Measurements from ENCODE around the gene RCAN2. TPM values are rescaled to one million over a fixed set of nuclear protein-coding genes. Genes with fewer than 3 reads are reported as not detected.

The RCAN2 gene
- total RNA-seq, 4 donors from 2014 or later, result 46.9 to 289 (median 171) TPM

DNA sequence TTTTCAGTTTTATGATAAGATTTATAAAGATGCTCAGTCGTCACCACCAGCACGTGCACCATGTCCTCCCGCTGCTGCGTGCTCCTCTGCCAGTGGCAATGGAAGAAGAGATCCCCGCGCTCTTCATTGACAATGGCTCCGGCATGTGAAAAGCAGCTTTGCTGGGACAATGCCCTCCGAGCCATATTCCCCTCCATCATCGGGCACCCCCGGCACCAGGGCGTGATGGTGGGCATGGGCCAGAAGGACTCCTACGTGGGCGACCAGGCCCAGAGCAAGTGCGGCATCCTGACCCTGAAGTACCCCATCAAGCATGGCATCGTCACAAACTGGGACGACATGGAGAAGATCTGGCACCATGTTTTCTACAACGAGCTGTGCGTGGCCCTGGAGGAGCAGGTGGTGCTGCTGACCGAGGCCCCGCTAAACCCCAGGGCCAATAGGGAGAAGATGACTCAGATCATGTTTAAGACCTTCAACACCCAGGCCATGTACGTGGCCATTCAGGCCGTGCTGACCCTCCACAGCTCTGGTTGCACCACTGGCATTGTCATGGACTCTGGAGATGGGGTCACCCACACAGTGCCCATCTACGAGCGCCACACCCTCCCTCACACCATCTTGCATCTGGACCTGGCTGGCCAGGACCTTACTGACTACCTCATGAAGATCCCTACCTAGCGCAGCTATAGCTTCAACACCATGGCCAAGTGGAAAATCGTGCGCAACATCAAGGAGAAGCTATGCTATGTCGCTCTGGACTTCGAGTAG, 286.2 kb downstream of the RCAN2 start:
- no peak for ATAC-seq
- no peak overlapping the region for H3K4me3 ChIP-seq
- no peaks in the 10 kb centered on the region for H3K36me3 ChIP-seq
- no peaks in the 10 kb centered on the region for H3K9me3 ChIP-seq
- no peaks in the 10 kb centered on the region for H3K4me1 ChIP-seq
- TF ChIP-seq POLR2A (IDR thresholded peaks at IDR 0.05) (no peak), POLR2AphosphoS5 (IDR thresholded peaks at IDR 0.05) (no peak), EP300 (IDR thresholded peaks at IDR 0.05) (no peak)
- TF ChIP-seq, protein P1, sequence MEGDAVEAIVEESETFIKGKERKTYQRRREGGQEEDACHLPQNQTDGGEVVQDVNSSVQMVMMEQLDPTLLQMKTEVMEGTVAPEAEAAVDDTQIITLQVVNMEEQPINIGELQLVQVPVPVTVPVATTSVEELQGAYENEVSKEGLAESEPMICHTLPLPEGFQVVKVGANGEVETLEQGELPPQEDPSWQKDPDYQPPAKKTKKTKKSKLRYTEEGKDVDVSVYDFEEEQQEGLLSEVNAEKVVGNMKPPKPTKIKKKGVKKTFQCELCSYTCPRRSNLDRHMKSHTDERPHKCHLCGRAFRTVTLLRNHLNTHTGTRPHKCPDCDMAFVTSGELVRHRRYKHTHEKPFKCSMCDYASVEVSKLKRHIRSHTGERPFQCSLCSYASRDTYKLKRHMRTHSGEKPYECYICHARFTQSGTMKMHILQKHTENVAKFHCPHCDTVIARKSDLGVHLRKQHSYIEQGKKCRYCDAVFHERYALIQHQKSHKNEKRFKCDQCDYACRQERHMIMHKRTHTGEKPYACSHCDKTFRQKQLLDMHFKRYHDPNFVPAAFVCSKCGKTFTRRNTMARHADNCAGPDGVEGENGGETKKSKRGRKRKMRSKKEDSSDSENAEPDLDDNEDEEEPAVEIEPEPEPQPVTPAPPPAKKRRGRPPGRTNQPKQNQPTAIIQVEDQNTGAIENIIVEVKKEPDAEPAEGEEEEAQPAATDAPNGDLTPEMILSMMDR (IDR thresholded peaks at IDR 0.05), result no peak
- H3K27me3 ChIP-seq, result no peaks in the 10 kb centered on the region
- H3K27ac ChIP-seq, result no peak overlapping the region
- WGBS, 2 donors (ENCODE audit: low coverage in 1 of 2), result 93 to 96% methylated on average over 4 to 11 of the region's 29 CpGs

DNA sequence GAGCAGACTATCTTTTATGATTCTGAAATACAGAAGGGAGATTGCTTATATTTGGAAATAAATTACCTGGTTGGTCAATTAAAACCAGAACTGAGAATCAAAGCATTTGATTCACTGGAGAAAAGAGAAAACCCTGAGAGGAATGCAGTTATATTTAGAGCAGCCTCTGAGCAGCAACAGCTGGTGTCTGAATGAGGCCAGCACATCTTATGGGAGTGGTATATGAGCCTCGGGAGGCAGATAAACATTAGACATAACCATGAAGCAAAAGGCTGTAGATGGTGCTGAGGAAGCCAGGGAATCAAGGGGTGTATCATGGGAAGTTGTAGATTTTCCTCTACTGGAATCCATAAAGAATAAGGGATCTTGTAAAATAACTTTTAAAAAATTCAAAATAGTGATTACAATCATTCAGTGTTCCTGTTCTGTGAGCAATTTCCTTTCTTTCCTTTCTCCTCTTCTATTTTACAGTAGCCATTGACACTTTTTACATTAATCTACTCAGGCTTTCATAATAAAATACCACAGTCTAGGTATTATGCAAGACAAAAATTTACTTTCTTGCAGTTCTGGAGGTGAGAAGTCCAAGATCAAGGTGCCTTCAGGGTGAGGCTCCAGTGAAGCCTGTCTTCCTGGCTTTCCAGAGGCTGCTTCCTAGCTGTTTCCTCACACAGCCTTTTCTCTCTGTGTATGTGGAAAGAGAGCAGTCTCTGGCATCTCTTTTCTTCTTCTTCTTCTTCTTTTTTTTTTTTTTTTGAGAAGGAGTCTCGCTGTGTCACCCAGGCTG, 287.7 kb downstream of the RCAN2 start:
- no peak for ATAC-seq
- Histone ChIP-seq H3K27ac (no peak overlapping the region), H3K4me3 (no peak overlapping the region), H3K4me1 (no peaks in the 10 kb centered on the region), H3K36me3 (no peaks in the 10 kb centered on the region), H3K9me3 (no peaks in the 10 kb centered on the region), H3K27me3 (no peaks in the 10 kb centered on the region)
- WGBS, 2 donors (ENCODE audit: low coverage in 1 of 2), result 10 to 14% methylated on average over 1 of the region's 2 CpGs
- TF ChIP-seq POLR2AphosphoS5 (IDR thresholded peaks at IDR 0.05), result no peak
- no peak for TF ChIP-seq POLR2A (IDR thresholded peaks at IDR 0.05)
- no peak for TF ChIP-seq EP300 (IDR thresholded peaks at IDR 0.05)
- TF ChIP-seq, protein P1 (IDR thresholded peaks at IDR 0.05), result no peak

DNA sequence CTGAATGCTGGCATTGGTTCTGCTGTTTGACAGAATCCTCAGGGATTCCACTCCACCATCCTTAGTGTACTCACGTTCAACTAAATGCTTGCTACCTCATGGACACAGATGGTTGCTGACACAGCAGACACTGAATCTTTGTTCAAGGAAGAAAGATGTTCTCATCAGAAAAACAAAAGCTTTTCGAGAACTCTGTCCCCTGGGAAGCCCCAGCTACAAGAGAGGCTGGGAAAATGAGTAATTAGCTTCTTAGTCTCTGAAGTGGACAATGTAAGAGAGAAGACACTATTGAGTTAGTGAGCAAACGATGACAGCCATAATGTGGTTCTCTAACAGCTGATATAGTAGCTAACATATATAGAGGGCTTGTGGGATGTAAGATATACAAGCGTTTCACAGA, 289.5 kb downstream of the RCAN2 start:
- no peak overlapping the region for H3K4me3 ChIP-seq
- H3K27ac ChIP-seq, result no peak overlapping the region
- H3K4me1 ChIP-seq, result no peaks in the 10 kb centered on the region
- no peaks in the 10 kb centered on the region for H3K27me3 ChIP-seq
- TF ChIP-seq POLR2AphosphoS5 (IDR thresholded peaks at IDR 0.05), result no peak
- no peak for TF ChIP-seq POLR2A (IDR thresholded peaks at IDR 0.05)
- H3K9me3 ChIP-seq, result no peaks in the 10 kb centered on the region
- WGBS, 2 donors (ENCODE audit: low coverage in 1 of 2), result 80 to 86% methylated on average over 3 to 4 of the region's 4 CpGs
- no peak for ATAC-seq
- H3K36me3 ChIP-seq, result no peaks in the 10 kb centered on the region

DNA sequence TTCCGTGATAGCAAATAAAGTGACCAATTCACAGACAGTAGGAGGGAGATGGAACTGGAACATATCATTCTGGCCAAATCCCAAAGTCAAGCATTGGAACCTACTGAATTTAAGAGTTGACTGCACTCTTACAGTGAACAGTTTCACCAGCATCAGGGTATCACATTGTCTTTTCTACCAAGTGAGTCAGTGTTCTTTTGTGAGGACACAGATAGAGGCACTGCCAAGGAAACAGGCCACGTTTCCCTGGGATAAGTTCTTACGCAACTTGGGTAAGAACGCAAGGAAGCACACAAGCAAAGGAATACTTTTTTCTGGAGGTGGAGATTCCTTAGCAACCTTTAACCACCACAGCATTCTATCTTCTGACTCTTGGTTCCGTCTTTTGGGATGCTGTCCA, 291.9 kb downstream of the RCAN2 start:
- no peaks in the 10 kb centered on the region for H3K27me3 ChIP-seq
- TF ChIP-seq POLR2A (IDR thresholded peaks at IDR 0.05), result no peak
- no peak for TF ChIP-seq POLR2AphosphoS5 (IDR thresholded peaks at IDR 0.05)
- TF ChIP-seq EP300 (IDR thresholded peaks at IDR 0.05), result no peak
- TF ChIP-seq, protein P1 (IDR thresholded peaks at IDR 0.05), result no peak
- H3K36me3 ChIP-seq, result no peaks in the 10 kb centered on the region
- no peak overlapping the region for H3K27ac ChIP-seq
- no peak for ATAC-seq
- H3K4me3 ChIP-seq, result no peak overlapping the region
- no peaks in the 10 kb centered on the region for H3K4me1 ChIP-seq
- H3K9me3 ChIP-seq, result no peaks in the 10 kb centered on the region
- WGBS, 2 donors (ENCODE audit: low coverage in 1 of 2), result 69 to 92% methylated on average over 5 of the region's 5 CpGs

DNA sequence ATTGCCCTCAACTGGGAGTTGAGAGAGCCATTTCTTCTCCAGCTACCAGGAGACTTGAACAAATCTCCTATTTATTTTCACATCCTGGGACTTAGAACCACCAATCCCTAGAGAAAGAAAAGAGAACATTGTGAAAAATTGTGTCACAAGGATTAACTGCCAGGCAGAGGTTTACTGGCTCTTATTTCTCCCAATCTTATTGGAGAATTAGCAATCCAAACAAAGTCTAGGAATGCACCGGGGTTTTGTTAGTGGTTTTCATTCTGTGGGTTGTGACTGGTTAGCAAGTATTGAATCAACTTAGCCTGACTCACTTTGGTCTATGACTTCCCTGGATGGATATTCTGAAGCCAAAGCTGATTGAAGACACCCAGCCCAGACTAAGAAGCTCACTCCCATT, 299.3 kb downstream of the RCAN2 start:
- 58 to 63% methylated on average over 1 of the region's 1 CpG for WGBS, 2 donors (ENCODE audit: low coverage in 1 of 2)
- no peaks in the 10 kb centered on the region for H3K36me3 ChIP-seq
- H3K4me3 ChIP-seq, result no peak overlapping the region
- no peak for ATAC-seq
- H3K27me3 ChIP-seq, result no peaks in the 10 kb centered on the region
- TF ChIP-seq EP300 (IDR thresholded peaks at IDR 0.05) (no peak), POLR2A (IDR thresholded peaks at IDR 0.05) (no peak), POLR2AphosphoS5 (IDR thresholded peaks at IDR 0.05) (no peak)
- TF ChIP-seq, protein P1 (IDR thresholded peaks at IDR 0.05), result no peak
- no peak overlapping the region for H3K27ac ChIP-seq
- peaks cover 0 to 2% (median 0%) of the 10 kb centered on the region in 3 donors for H3K4me1 ChIP-seq
- H3K9me3 ChIP-seq, result no peaks in the 10 kb centered on the region

All from gastroesophageal sphincter (tissue), 4 donors.